ENCODE measurements around the gene SPRED1.

SPRED1 gene

GRCh38 chr15:38367476-38367875 lies 114.8 kb downstream of the SPRED1 start:
- FAIRE-seq = no peak

GRCh38 chr15:38369936-38370478 lies 117.4 kb downstream of the SPRED1 start:
- FAIRE-seq = no peak

GRCh38 chr15:38373016-38373415 lies 120.4 kb downstream of the SPRED1 start:
- no peak for FAIRE-seq

GRCh38 chr15:38374029-38374428 lies 121.4 kb downstream of the SPRED1 start:
- no peak for FAIRE-seq

GRCh38 chr15:38374556-38374955 lies 121.9 kb downstream of the SPRED1 start:
- FAIRE-seq = no peak

- no peak for FAIRE-seq
Observed at GRCh38 chr15:38376081-38376480, 123.4 kb downstream of the SPRED1 start.

- FAIRE-seq = no peak
Observed at GRCh38 chr15:38377636-38378035, 125.0 kb downstream of the SPRED1 start.

GRCh38 chr15:38378161-38378560 lies 125.5 kb downstream of the SPRED1 start:
- no peak for FAIRE-seq

- peak; percentile 98 for FAIRE-seq
Observed at GRCh38 chr15:38389924-38390542, 137.4 kb downstream of the SPRED1 start.

- no peak for FAIRE-seq
Observed at GRCh38 chr15:38391191-38391590, 138.6 kb downstream of the SPRED1 start.

- FAIRE-seq = no peak
Observed at GRCh38 chr15:38398134-38398533, 145.5 kb downstream of the SPRED1 start.

- no peak for FAIRE-seq
Observed at GRCh38 chr15:38401106-38401505, 148.5 kb downstream of the SPRED1 start.

- FAIRE-seq = no peak
Observed at GRCh38 chr15:38401701-38402100, 149.1 kb downstream of the SPRED1 start.

GRCh38 chr15:38406436-38406835 lies 153.8 kb downstream of the SPRED1 start:
- FAIRE-seq = no peak

Data from islet of Langerhans (tissue), 1 donor.